Upper lobe of right lung (tissue), 1 donor: ENCODE data around the gene SLC4A1. TPM values are rescaled to one million over a fixed set of nuclear protein-coding genes. Genes with fewer than 3 reads are reported as not detected.

Experiments
- ATAC-seq: fragments of 200-7000 bp; cut with Tn5 transposase; one replicate; pipeline ENCODE4 v1.9.1; 2020; ENCODE audit warnings: mild to moderate bottlenecking, moderate library complexity
- DNase-seq: peaks from one replicate; pipeline ENCODE4 v3.0.0-alpha.2; 2020
- H3K27ac ChIP-seq: fragments of 200-600 bp; one replicate; pipeline ENCODE4 v1.8.0; 2022
- H3K27me3 ChIP-seq: fragments of 200-600 bp; one replicate; pipeline ENCODE4 v1.8.0; 2022; ENCODE audit warnings: mild to moderate bottlenecking
- H3K36me3 ChIP-seq: fragments of 200-600 bp; one replicate; pipeline ENCODE4 v1.8.0; 2022
- H3K4me1 ChIP-seq: fragments of 200-600 bp; one replicate; pipeline ENCODE4 v1.8.0; 2022
- H3K4me3 ChIP-seq: fragments of 200-600 bp; one replicate; pipeline ENCODE4 v1.8.0; 2022; ENCODE audit warnings: mild to moderate bottlenecking
- H3K9me3 ChIP-seq: fragments of 200-600 bp; one replicate; pipeline ENCODE4 v1.8.0; 2022
- CTCF ChIP-seq: fragments of 200-600 bp; IDR thresholded peaks from one replicate; pipeline ENCODE4 v1.8.0; 2022; ENCODE audit warnings: antibody characterized with exemption
- intact Hi-C: fragments of 100-400 bp; cut with DNase I; formaldehyde crosslinking; loops from one replicate; pipeline ENCODE4 v1.11.0; 2022
- total RNA-seq: library from RNA; stranded (reverse); fragmentation: NEBNext Ultra II Directional; extraction: Animal tissue kit (Norgen Biotek cat#: 25700); gene quantifications from one replicate; pipeline ENCODE4 v1.2.1, GENCODE V29; 2021
- donor health status: DM: no; HTN: yes; CAD: no; lungs with severe emphysema.

SLC4A1 gene
- total RNA-seq, 1 donor from 2014 or later = 0.43 TPM

DNA sequence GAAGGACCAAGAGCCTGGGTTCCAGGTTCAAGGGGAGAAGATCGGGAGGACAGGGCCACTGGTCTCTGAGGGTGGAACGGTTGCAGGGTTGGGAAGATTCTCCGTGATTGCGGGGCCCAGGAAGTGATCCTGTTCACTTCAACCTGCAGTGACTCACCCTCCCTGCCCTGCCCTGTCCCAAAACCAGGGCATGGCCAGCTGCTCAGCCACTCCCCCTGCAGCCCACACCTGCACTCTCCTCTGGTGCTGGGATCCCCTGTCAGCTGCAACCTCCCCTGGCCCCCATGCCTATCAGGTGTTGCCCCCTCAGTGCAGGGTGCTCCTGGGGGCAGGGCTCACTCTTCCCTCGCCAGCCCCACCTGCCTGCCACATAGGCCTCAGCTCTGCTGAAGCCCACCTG lies 41.5 kb upstream of the SLC4A1 start:
- Histone ChIP-seq H3K27ac (no peak overlapping the region), H3K36me3 (no peaks in the 10 kb centered on the region), H3K9me3 (no peaks in the 10 kb centered on the region), H3K4me1 (peaks cover 19% of the 10 kb centered on the region), H3K4me3 (no peak overlapping the region), H3K27me3 (peaks cover 22% of the 10 kb centered on the region)
- ATAC-seq (no peak), DNase-seq (no peak)
- intact Hi-C loops = no loop called here
- TF ChIP-seq CTCF = no peak

DNA sequence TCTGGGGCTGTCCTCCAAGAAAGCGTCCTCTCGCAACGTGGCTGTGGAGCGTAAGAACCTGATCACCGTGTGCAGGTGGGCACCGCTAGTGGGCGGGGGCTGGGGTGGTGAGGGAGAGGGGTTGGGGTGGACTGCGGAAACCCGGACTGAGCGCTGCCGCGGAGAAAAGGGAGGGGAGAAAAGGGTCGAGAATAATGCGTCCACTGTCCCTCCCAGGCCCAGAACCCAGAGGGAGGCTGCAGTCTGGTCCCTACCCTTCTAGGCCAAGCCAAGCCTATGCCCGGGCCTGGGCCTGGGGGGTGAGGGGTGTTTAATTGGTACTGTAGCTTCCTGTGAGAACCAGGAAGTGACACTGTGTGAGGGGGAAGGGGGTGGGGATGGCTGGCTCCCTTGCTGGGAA lies 40.9 kb upstream of the SLC4A1 start:
- Histone ChIP-seq H3K36me3 (no peaks in the 10 kb centered on the region), H3K4me3 (peak overlapping the region; percentile 51), H3K4me1 (peaks cover 19% of the 10 kb centered on the region), H3K27me3 (peaks cover 16% of the 10 kb centered on the region), H3K9me3 (no peaks in the 10 kb centered on the region), H3K27ac (no peak overlapping the region)
- no peak for DNase-seq
- no peak for TF ChIP-seq CTCF
- intact Hi-C loops = no loop called here
- ATAC-seq = peak; percentile 2

GRCh38 chr17:44308320-44308818 lies 40.4 kb upstream of the SLC4A1 start, which contains the start of gene RUNDC3A:
TSS of gene RUNDC3A (plus strand) at chr17:44308601. CDS start at chr17:44308833, 232 bp downstream.
- TF ChIP-seq CTCF = no peak
- peaks cover 15% of the 10 kb centered on the region for H3K27me3 ChIP-seq
- H3K36me3 ChIP-seq = no peaks in the 10 kb centered on the region
- no peaks in the 10 kb centered on the region for H3K9me3 ChIP-seq
- H3K4me3 ChIP-seq = peak within 1 kb of the TSS; percentile 51
- ATAC-seq = peak; percentile 94
- peaks cover 19% of the 10 kb centered on the region for H3K4me1 ChIP-seq
- intact Hi-C loops = no loop called here
- peak; percentile 91 for DNase-seq
- no peak within 1 kb of the TSS for H3K27ac ChIP-seq

DNA sequence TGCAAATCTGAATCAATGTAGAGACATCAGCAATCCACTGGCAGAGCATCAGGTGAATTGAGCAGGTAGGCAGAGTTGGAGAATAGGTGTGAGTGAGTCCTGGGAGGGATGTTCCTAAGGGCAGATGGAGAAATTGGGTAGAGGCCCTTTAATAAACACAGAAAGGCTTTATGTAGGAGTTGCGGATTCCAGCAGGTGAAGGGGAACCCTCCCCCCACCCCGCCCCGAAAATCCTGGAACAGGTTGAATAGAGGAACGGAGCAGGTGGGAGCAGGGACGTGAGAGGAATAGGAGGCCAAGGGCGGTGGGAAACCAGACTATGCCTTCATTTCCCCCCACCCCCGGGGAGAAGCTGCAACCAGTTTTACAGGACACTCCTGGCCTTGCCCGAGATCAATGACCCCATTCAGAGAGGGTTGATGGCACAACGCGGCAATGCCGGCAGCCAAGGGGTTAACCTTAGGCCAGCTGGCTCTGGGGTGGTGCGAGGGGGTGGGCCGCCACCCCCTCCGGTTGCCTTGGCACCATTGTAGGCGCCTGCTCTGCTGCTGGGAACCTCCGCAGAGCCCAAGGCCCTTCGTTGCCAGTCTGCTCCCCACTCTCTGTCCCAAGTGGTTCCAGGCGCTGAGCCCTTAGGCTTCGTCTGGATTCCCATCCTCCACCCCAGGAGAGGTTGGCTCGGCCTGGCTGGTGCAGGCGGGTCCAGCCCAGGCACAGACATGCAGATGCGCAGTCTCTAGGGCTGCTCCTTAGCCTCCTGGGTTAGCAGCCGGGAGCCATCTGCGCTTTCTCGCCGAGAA lies 39.7 kb upstream of the SLC4A1 start:
- Histone ChIP-seq H3K9me3 (no peaks in the 10 kb centered on the region), H3K4me1 (peaks cover 19% of the 10 kb centered on the region), H3K36me3 (no peaks in the 10 kb centered on the region), H3K4me3 (peak overlapping the region; percentile 51), H3K27ac (no peak overlapping the region), H3K27me3 (peaks cover 15% of the 10 kb centered on the region)
- intact Hi-C loops = no loop called here
- DNase-seq = no peak
- TF ChIP-seq CTCF = no peak
- peak; percentile 53 for ATAC-seq

DNA sequence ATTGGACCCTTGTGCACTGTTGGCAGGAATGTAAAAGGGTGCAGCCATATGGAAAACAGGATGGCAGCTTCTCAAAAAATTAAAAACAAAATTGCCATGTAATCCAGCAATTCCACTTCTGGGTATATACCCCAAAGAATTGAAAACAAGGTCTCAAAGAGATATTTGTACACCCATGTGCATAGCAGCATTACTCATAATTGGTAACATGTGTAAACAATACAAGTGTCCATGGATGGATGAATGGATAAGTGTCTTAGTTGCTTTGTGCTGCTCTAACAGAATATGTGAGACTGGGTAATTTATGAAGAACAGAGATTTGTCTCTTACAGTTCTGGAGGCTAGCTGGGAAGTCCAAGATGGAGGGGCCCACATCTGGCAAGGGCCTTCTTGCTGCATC lies 36.7 kb upstream of the SLC4A1 start:
- Histone ChIP-seq H3K9me3 (no peaks in the 10 kb centered on the region), H3K36me3 (no peaks in the 10 kb centered on the region), H3K4me3 (no peak overlapping the region), H3K27me3 (peaks cover 15% of the 10 kb centered on the region), H3K4me1 (peaks cover 19% of the 10 kb centered on the region), H3K27ac (no peak overlapping the region)
- DNase-seq (no peak), ATAC-seq (no peak)
- no peak for TF ChIP-seq CTCF
- intact Hi-C loops = no loop called here
